Myocyte (in vitro differentiated cells): ENCODE results near the gene PPP1R3D. TPM values are rescaled to one million over a fixed set of nuclear protein-coding genes. Genes with fewer than 3 reads are reported as not detected.
A peak's percentile ranks its signal among the peaks of the same experiment; 100 is the strongest.
"Not testable (repeated sequence)": the region's sequence is repeated elsewhere in the genome, so short reads cannot be mapped to it uniquely, and the experiment has no call there.

ENCODE experiments used
- DNase-seq: peaks from one replicate; pipeline ENCODE4 v3.0.0-alpha.2; 2012; ENCODE audit warnings: low read depth
- polyA plus RNA-seq: library from polyadenylated mRNA; unstranded; fragments of >200 nt; gene quantifications from one replicate; pipeline ENCODE4 v1.2.1, GENCODE V29; 2012; ENCODE audit warnings: missing spikeins
- total RNA-seq: library from RNA; depleted of rRNA; stranded (reverse); fragments of >200 nt; gene quantifications from 2 replicates; pipeline ENCODE4 v1.2.3, GENCODE V29; 2014

The PPP1R3D gene, protein sequence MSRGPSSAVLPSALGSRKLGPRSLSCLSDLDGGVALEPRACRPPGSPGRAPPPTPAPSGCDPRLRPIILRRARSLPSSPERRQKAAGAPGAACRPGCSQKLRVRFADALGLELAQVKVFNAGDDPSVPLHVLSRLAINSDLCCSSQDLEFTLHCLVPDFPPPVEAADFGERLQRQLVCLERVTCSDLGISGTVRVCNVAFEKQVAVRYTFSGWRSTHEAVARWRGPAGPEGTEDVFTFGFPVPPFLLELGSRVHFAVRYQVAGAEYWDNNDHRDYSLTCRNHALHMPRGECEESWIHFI
- total RNA-seq: 6.7 and 7.3 TPM in 2 replicates
- 2.4 TPM for polyA plus RNA-seq

DNA sequence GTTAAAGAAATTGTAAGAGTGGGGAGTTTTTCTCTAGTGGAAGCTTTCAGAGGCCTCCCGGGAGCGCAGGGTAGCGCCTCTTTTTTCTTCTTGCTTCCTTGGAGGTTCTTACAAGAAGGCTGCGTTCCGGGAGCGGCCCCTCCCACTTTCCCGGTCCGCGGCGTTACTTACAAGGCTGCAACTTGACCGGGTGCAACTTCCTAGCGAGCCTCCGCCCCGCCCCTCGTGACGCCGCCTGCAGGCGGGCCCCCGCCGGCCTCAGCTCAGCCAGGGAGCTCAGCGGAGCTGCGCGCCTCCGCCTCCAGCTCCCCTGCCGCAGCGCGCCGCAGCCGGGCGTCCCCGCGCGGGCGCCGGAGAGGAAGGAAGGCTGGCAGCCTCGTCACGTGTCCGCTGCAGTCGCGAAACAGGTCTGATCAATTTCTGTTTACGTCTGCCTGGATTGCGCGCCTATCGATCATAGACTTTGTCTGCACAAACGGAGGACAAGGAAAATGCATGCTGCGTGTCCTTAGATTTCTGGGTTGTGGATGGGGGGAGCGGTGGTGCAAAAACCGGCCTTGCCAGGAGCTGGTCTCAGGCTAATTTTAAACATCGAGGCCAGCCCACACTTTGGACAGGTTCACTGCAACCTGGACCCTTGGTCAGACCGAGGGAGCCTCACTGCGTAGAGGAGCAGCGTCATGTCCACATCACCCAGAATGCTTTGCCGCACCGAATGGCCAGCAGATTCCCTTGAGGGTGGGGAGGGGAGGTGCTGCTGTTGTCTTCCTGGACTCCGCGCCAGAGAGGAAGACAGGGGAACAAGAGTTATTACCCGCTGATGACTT, at the start of gene PPP1R3D, which contains the start of gene FAM217B:
Gene PPP1R3D (minus strand): TSS at position 177 of the 827 bp plus-strand sequence. CDS start 374 bp downstream, outside the sequence.
Gene FAM217B (plus strand): TSS at position 261 of the 827 bp plus-strand sequence. CDS start 3,555 bp downstream, outside the sequence.
- DNase-seq: peak; percentile 96

DNA sequence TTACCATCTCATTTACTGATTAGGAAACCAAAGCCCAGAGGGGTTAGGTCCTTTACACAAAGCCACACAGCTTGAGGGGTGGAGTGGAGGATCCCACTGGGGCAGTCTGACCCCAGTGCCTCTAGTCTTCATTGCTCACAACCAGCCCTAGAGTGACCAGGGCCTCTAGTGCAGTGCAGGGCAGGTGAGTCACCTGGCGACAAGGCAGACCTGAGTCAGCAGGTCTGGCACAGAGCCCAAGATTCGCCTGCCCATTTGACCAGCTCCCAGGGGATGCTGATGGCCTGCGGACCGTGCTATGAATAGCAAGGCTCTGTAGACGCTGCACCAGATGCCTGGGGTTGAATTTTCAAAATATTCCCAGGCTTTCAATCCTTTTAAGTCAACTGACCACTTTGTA, 48.0 kb upstream of the PPP1R3D start:
- DNase-seq: peak; percentile 31

GRCh38 chr20:59987135-59987534, 47.0 kb upstream of the PPP1R3D start:
- DNase-seq: no peak

DNA sequence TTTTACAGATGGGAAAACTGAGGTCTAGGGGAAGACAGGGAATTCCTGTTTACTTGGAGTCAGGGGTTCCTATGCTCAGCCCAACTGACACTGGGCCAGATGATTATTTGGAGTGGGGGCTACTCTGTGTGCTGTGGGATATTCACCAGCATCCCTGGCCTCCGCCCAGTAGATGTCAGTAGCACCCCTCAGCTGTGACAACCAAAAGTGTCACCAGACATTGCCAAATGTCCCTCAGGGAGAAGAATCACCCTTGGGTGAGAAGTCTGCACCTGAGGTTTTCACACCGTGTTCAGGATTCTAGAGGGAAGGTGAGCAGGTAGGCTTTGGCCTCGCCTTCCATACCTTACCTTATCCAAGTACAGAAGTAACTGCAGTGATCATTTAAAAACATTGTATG, 45.8 kb upstream of the PPP1R3D start:
- DNase-seq: no peak

- DNase-seq: no peak
Observed at GRCh38 chr20:59985164-59985563, 45.1 kb upstream of the PPP1R3D start.

DNA sequence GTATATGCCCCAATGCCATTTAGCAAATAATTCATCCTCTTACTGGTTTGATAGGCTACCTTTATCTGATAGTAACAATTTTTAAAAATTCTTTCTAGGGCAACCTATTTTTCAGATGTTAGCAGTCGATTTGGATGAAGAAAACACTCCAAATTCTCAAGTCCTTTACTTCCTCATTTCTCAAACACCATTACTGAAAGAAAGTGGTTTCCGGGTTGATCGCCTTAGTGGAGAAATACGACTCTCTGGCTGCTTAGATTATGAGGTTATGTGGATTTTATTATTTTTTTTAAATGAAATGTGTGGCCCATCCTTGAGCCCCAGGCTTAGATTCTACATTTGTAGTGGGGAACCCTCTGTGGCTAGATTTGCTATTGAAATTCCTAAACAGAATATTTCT, 44.4 kb upstream of the PPP1R3D start:
- no peak for DNase-seq

DNA sequence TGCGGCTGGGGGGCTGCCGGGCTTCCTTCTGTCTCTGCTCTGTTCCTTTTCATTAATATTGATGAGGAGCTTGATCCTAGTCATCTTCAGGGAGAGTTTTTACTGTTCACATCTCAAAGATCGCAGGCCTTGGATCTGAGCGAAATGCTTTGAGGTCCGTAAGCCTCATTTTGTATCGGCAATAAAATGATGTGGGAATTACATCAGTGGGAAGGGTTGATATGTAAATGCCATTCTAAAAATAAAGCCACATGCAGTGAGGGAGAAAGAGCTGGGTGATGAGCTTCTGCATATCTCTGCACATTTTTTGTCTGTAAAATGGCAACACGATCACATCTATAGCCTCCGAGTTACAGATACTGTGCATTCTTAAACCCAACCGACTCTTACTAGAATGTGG, 43.0 kb upstream of the PPP1R3D start:
- no peak for DNase-seq

DNA sequence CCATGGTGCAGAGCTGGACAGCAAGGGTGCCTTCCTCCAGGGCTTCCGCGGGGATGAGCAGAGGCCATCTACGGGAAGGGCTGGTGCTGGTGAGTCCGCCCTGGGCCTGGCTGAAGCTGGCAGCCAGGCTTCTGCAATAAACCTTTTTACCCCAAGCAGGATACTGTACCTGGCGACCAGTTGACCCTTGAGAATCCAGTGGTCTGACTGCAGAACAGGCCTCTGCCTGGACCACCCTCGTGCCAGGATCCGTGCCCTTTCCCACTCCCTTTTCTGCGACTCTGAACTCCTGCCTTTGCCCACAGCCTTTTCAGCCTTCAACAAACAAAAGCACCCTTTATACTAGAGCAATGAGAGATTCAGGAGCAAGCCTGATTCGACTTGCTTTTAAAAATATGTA, 37.0 kb upstream of the PPP1R3D start:
- no peak for DNase-seq

DNA sequence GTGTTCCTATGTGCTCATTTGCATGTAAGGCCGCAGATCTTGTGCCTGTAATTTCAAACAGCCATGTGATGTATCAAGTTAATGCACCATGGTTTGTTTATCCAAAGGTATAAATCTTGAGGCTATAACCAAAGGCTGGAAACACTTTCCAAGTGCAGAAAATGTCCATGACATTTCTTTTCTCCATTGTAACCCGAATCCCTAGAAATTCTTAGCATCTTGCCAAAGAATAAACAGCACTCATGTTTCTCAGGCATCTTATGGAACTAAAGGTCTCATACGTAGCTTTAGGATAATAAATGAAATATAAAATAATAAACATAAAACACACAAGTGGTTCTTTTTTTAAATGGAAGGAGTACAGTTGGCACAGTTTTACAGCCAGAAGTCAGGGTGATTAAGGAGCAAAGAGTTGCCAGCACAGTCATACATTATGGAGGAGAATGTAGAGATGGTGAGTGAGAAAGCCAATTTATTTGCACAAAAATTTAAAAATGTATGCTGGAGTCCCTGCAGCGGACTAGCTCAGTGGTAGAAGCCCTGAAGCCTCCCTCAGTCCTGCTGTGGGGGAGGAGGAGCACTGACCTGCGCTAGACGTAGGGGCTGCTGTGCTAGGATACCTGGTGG, 36.2 kb upstream of the PPP1R3D start:
- DNase-seq: no peak

DNA sequence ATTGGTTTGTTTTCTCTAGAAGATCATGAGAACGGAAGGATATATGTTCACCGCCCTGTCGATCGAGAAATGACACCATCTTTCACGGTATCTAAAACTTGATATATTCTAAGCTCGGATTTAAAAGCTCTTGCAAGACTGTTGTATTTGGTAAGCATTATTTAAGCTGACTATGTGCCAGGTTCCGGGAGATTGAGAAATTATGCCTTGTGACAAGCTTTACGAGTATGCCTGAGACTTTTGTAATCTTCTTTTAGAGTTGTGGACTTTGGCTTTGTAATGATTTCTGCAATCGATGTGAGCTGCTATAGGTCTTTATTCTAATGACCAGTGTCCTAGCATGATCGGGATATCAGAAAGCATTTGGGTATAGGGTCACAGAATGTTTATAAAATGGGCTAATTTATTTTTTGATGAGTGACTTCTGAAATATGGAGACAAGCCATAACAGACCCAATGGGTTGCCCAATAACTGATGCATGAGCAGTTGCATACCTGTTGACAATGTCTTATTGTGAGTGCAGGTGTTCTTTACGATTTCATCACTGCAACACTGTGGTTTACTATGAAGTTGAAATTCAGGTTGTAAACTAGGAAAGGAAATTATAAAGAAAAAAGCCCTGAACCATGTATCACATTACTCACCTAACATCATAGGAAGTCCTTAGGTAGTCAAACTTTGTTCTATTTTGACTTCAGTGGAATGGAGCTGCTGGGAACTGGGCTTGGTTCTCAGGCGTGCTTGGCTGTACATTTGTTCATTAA, 32.1 kb upstream of the PPP1R3D start:
- DNase-seq: no peak

DNA sequence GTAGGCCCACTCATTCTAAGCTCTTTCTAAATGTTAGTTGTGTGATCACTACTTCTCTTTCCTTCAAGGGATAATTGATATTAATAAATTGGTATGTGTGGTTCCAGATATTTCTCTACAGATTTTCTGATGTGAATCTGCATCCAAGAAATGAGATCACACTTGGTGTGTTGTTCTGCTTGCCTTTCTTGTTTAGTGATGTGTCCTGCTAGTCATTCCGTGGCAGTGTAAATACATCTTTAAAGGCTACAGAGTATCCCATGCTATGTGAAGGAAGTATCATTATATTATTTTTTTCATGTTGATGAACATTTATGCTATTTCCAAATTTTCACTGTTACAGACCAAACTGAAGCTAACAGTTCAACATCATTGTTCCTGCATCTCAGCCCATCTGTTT, 31.3 kb upstream of the PPP1R3D start:
- no peak for DNase-seq

- DNase-seq: no peak
Observed at GRCh38 chr20:59966428-59966827, 26.3 kb upstream of the PPP1R3D start.

DNA sequence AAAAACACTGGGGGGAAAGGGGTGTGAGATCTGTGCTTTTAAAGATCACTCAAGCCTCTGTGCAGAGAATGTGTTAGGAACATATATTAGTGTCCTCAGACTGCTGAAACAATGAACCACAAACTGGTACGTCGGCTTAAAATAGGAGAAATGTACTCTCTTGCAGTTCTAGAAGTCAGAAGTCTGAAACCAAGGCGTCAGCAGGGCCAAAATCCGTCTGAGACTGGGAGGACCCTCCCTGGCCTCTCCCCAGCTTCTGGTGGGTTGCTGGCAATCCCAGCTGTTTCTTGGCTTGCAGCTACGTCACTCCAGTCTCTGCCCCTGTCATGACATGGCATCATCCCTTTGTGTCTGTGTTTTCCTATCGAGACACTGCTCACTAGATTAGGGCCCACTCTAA, 22.1 kb upstream of the PPP1R3D start:
- DNase-seq: no peak

GRCh38 chr20:59961423-59961822, 21.3 kb upstream of the PPP1R3D start:
- DNase-seq: no peak

GRCh38 chr20:59958626-59959025, 18.5 kb upstream of the PPP1R3D start:
- DNase-seq: no peak

- no peak for DNase-seq
Observed at GRCh38 chr20:59958123-59958522, 18.0 kb upstream of the PPP1R3D start, which contains the start of gene CDH26. Gene CDH26, plus strand, starts transcription at chr20:59958423. Its CDS starts 304 bp downstream, at chr20:59958727.

GRCh38 chr20:59957568-59957967, 17.5 kb upstream of the PPP1R3D start:
- not testable (repeated sequence) for DNase-seq

GRCh38 chr20:59955131-59955796, 15.2 kb upstream of the PPP1R3D start:
- DNase-seq: peak; percentile 52

GRCh38 chr20:59954718-59955117, 14.6 kb upstream of the PPP1R3D start:
- no peak for DNase-seq

DNA sequence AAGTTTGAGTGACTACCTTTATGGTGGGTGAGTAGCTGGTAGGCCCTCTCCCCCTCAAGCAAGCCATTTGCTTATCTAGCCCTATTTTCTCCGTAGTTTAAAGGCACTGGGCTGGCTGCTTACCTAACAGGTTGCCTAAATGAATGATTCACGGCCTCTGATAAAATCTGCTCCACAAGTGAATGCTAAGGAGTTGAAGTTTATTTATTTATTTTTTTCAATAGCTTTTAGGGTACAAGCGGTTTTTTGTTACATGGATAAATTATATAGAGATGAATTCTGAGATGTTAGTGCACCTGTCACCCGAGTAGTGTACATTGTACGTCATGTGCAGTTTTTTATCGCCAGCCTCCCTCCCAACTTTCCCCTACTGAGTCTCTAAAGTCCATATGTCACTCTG, 9.8 kb upstream of the PPP1R3D start:
- DNase-seq: no peak
